Measurements from ENCODE around the gene TULP1. TPM values are rescaled to one million over a fixed set of nuclear protein-coding genes. Genes with fewer than 3 reads are reported as not detected.

The TULP1 gene
- total and polyA plus RNA-seq, 2 of the 8 experiments (the other 6 are each of a cell fraction or from before 2014, with no cell fraction given): 3.2 to 6.8 TPM

DNA sequence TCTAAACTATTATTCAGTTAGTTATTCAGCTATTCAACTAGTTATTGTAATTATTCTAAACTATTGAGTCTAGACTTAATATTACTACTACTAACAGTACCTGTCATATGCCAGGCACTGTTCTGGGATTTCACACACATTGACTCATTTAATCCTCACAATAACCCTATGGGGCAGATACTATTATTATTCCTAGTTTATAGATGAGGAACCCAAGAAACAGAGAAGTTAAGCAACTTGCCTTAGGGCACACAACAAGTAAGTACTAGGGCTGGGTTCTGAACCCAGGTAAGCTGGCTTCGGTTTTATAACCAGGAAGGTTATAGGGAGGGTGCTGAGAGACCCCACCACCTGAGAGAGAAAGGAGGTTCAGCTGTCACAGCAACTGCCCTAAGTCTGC lies 23.6 kb downstream of the TULP1 start (continued):
- TF ChIP-seq RNF2 (IDR thresholded peaks at IDR 0.05; ENCODE audit: borderline replicate concordance, low read depth, low read length, missing control alignments, poor library complexity, severe bottlenecking) (no peak), POLR2AphosphoS5 (IDR thresholded peaks at IDR 0.05; ENCODE audit: low read depth, low read length) (no peak), SUZ12 (IDR thresholded peaks at IDR 0.05; ENCODE audit: low read length) (no peak), PHF8 (conservative IDR thresholded peaks at IDR 0.05; ENCODE audit: low read depth, low read length) (no peak)
